SHP77 (cell line): ENCODE results near the gene TOR2A.

ENCODE experiments used
- DNase-seq, 2 experiments: peaks; one replicate each; lab custom pipeline; 2025; lab: John Stamatoyannopoulos, UW

The TOR2A gene

DNA sequence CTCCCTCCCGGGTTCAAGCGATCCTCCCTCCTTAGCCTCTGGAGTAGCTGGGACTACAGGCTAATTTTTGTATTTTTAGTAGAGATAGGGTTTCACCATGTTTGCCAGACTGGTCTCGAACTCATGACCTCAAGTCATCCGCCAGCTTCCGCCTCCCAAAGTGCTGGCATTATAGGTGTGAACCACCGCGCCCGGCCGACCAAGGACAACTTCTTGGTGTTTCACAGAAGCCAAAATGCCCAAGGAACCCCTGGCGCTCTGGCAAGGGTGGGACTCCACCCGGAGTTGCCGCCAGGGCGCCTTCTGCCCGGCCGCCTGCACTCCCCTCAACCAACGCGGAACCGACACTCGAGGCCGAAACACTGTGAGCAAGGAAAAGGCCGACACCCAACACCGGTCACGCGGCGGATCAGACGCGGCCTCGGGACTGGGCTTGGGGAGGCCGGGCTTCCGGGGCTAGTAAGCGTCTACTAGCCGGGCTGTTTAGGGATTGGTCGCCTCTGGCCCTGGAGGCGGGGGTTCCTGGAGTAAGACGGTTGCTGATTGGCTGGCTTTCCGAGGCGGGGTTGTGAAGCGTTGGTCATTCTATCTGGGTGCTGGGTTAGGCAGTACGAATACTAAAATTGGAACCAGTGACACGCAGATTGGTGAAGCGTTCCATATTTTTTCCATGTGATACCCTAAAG lies 36.0 kb downstream of the TOR2A start:
- peak; percentile 97 to 98 for DNase-seq

DNA sequence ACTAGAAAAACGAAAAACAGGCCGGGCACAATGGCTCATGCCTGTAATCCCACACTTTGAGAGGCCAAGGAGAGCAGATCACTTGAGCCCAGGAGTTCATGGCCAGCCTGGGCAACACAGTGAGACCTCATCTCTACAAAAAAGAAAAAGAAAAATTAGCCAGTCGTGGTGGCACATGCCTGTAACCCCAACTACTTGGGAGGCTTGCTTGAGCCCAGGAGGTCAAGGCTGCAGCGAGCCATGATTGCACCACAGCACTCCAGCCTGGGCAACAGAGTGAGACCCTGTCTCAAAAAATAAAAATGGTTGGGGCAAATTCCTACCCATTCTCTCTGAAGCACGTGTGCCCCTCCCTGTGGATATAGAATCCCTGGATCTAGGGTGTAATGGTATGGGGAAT lies 36.7 kb downstream of the TOR2A start:
- no peak for DNase-seq

DNA sequence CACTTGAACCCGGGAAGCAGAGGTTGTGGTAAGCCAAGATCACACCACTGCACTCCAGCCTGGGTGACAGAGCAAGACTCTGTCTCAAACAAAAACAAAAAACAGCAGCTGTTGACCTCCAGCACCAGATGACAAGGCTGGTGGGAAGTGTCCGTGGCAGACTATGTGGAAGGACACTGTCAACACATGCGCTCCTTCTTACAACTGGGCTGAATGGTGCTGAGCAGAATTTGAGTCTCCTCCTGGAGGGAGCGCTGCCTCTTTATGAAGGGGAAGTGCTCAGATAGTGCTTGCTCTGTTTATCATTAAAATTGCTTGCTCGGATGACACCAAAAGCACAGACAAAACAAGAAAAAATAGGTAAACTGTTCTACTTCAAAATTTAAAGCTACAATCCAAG lies 37.5 kb downstream of the TOR2A start:
- DNase-seq: no peak

DNA sequence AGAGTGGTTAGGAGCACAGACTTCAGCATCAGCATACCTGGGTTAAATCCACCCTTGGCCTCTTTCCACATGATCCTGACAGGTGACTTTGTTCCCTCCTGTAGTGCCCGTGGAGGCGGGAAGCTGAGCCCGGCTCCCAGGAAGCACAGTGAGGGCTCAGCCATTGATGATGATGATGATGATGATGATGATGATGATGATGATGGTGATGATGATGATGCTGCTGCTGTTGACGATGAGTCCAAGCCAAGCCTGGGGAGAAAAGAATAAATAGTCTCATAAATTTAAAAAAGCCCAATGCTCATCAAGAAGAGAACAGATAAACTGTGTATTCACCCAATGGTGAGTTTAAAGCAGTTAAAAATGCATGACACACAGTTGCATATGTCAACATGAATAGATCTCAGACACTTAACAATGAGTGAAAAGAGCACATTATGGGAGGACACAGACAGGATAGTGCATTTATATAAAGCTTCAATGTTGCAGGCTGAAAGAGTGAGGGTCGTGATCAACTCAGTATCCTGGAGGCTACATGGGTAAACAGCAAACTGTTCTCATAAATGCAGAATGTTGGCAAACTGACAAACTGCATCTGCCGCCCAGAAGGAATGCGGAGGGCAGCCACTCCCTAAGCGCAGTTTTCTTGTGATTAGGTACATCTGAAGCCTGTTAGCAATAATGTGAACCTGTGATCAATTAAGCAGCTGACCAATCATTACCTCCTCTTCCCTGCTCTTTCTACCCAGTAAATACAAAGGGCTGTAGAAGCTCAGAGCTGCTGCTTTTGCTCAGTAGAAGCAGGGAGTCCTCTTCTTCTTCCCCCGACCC lies 40.0 kb downstream of the TOR2A start:
- DNase-seq: no peak

DNA sequence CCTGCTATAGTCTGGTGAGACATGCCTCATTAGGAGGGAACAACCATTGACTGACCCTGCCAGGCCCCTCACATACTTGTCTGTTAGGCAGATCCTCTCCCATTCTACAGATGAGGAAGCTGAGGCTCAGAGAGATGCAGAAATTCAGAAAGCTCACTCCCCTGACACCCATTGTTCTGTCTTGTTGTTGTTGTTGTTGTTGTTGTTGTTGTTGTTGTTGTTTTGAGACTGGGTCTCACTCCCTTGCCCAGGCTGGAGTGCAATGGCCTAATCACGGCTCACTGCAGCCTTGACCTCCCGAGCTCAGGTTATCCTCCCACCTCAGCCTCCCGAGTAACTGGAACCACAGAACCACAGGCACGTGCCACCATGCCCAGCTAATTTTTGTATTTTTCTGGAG lies 41.4 kb downstream of the TOR2A start:
- no peak for DNase-seq

DNA sequence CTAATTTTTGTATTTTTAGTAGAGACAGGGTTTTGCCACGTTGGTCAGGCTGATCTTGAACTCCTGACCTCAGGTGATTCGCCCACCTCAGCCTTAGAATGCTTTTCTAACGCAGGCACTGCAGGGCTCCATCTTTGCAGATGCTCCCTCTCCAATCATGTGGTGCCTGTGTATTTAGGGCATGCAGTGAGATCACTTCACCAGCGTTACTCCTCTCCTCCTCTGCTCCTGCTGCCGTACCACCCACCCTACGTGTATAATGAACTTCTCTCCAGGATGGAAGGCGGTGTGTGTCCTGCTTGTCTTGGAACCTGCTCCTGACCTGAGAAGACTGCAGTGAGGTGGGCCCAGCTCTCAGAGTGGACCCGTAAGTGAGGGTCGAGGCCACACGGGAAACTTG lies 42.0 kb downstream of the TOR2A start:
- DNase-seq: no peak

DNA sequence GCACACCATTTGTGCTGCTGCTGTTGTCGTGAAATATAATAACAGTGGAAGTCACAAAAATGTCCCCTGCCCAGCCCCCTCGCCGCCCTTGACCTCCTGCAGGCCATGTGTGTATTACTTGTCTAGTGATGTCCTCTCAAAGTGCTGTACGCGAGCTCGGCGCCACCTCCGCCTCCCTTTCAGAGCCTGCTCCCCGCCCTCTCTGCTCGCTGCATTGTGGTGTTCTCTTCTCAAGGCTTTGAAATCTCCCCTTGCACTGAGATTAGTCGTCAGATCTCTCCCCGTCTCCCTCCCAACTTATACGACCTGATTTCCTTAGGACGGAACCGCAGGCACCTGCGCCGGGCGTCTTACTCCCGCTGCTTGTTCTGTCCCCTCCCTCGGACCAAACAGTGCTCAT lies 43.0 kb downstream of the TOR2A start:
- DNase-seq: no peak

DNA sequence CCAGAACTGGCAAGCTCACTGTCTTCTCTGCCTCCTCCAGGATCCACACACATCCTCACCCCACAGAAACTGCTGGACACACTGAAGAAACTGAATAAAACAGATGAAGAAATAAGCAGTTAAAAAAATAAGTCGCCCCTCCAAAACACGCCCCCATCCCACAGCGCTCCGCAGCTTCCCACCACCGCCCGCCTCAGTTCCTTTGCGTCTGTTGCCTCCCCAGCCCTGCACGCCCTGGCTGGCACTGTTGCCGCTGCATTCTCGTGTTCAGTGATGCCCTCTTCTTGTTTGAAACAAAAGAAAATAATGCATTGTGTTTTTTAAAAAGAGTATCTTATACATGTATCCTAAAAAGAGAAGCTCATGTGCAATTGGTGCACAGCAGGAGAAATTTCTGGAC lies 44.4 kb downstream of the TOR2A start:
- no peak for DNase-seq

DNA sequence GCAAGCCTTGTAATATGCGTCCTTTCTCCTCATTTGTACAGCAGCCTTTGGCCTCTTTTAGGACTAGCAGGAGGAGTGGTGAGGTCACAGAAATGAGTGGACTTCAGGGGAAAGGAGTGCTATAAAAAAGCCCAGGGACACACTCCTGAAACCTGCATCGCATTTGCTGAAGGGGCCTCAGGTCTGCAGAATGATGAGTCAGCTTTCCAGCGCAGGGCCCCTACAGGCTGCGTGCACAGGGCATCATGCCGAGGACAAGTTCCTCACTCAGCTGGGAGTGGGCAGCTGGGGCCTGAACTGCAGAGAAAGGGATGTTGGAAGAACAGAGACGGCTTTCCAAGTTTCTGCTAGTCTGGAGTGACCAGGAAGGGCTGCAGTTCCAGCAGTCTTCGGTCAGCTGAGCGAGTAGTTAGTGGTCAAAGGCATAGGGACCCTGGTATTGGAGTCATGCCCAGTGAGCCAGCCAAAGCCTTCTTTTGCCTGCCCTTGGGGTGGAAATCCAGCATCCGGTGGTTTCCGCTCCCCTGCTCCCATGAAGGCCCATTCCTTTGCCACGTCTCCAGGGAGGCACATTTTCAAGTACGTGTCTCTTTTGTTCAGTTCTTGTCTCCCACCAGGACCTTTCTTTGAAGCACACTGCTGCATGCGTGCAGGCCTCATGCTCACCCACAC lies 45.6 kb downstream of the TOR2A start:
- no peak for DNase-seq

DNA sequence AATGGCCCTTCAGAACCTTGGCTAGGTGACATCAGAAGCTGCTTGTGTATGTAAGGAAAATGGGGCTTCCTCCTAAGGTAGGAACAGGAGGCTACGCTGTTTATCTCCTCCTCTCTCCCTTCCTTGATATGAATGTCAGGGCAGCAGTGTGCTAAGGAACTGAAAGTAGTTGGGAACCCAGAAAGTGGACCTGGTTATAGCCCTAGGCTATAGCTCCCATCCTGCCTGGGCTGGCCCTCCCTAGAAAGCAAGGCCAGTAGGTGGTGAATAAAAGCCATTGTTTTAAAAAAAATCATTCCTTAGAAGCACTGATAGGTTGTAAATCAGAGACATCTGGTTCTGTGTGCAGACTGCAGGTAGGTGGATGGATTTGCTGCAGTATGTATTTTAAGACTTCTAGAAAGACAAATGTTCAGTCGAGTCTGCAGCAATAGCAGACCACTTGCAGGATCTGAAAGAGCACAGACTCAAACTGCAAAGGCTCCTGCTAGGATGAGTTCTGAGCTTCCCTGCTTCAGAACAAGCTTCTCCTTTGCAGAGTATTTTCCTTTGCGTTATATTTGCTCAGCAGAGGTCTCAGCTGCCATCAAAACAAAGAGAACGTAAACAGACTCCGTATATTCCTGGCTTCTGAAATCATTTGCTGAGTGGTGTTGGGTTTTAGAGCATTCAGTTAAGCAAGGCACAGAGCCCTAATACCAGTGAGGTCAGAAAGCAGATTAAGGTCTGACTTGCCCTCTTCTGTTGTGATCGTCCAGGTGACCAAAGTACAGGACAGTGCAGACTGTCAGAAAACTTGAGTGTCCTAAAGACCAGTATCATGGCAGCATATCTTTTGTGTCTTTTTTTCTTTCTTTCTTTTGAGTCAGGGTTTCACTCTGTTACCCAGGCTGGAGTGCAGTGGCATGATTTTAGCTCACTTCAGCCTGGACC lies 48.4 kb downstream of the TOR2A start:
- peak in 1 of 2 experiments; percentile 6 for DNase-seq

DNA sequence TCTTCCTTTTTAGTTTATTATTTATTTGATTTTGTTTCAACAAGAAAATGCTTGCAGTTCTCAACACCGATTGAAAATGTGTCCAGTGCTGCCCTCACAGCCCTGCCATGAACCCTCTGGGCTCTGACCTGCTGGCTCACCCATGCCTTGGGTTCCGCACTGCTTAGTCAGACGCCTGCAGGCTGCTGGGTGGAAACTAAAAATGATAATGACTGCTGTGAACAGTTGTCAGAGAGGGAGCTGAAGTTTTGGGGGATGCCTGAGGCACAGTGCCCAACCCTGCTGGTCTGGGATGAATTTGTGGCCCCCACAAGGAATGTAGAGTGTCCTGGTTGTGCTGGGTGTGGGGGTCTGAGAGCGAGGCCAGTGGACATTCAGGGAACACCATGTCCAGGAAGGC lies 50.5 kb downstream of the TOR2A start:
- no peak for DNase-seq

DNA sequence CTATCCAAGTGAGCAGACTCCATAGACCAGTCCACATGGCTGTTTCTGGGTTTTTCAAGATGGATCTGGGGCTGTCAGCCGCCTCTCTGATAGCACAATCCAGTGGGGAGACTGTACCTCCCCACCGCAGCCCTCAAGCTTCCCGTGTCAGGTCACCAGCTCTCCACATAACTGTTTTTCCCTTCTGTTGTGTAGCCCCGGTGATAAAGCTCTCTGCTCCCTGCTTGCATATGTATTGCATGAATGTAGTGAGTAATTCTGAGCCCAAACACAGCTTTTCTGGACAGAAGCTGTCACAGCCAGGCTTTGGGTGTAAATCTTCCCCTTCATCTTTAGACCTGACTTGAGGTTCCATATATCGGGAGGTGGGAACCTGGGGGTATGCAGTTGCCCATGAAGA lies 51.4 kb downstream of the TOR2A start:
- DNase-seq: no peak

DNA sequence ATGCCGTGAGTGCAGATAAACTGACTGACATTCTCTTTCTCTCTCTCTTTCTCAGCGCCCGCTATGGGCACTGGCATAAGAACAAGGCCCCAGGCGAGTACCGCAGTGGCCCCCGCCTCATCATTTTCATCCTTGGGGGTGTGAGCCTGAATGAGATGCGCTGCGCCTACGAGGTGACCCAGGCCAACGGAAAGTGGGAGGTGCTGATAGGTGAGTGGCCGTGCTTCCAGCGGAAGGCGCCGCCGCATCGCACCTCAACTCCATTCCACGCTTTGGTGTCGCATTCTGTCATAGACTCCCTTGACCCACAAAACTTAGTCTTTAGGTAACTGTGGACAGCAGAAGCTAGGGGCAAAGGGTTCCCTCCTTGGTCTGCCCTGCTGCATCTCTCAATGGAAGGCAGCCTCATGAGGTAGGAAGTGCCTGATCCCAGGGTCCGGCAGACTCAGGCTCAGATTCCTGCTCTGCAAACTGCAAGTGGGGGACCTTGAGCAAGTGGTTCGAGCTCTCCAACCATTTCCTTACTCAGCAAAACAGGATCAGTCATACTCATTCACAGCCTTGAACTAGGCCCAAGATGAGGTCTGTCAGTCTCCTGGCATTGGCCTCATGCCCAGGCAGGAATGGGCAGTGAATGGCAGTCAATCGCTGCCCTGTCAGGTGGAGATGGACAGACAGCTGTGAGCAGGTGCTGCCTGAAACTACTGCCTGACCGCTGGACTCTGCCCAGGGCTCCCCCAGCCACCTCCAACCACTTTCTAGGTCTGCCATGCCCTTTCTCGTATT lies 52.5 kb downstream of the TOR2A start:
- no peak for DNase-seq
